Caco-2 (cell line): ENCODE data around the gene SYPL1. TPM values are rescaled to one million over a fixed set of nuclear protein-coding genes. Genes with fewer than 3 reads are reported as not detected.
"Not testable (repeated sequence)": the region's sequence is repeated elsewhere in the genome, so short reads cannot be mapped to it uniquely, and the experiment has no call there.

ENCODE experiments used
- BruUV-seq: library from RNA; stranded (reverse); fragments of 400-500 nt; replicated peaks from 2 replicates; lab custom pipeline; 2021; lab: Mats Ljungman, UMichigan
- CTCF ChIA-PET: fragments of 300-600 bp; sonication (Branson Sonifier 250); formaldehyde crosslinking; loops from one replicate; lab custom pipeline; 2022; ENCODE audit warnings: antibody characterized with exemption; lab: Charles Lee
- POLR2A ChIA-PET: fragments of 300-600 bp; sonication (Branson Sonifier 250); formaldehyde crosslinking; loops from one replicate; lab custom pipeline; 2022; ENCODE audit warnings: antibody characterized with exemption; lab: Charles Lee
- DNase-seq, 2 experiments: peaks; one replicate each; pipeline versions ENCODE4 v3.0.0 to v3.0.0-alpha.2; 2020 to 2022
- H3K27me3 ChIP-seq: replicated peaks from 2 replicates; pipeline ENCODE4 v1.6.0; 2011; ENCODE audit warnings: low read length; ENCODE audit not compliant: control insufficient read depth, insufficient read depth
- H3K36me3 ChIP-seq: 2 replicates; pipeline ENCODE4 v1.5.1; 2011; ENCODE audit warnings: low read length; ENCODE audit not compliant: control insufficient read depth, insufficient read depth
- H3K4me1 ChIP-seq: fragments of 250-450 bp; sonication (Bioruptor Pico); 2 replicates; pipeline ENCODE4 v1.5.1; 2020; ENCODE audit warnings: mild to moderate bottlenecking
- H3K4me3 ChIP-seq: 2 replicates; pipeline ENCODE4 v1.5.1; 2011; ENCODE audit warnings: low read depth, mild to moderate bottlenecking, control low read depth, low read length
- H3K9me3 ChIP-seq: fragments of 250-450 bp; sonication (Bioruptor Pico); 2 replicates; pipeline ENCODE4 v1.5.1; 2020; ENCODE audit warnings: mild to moderate bottlenecking, moderate library complexity
- H3K27ac Mint-ChIP-seq: one replicate; pipeline ENCODE4 v1.8.0; 2022; ENCODE audit warnings: mixed read lengths; ENCODE audit not compliant: unreplicated experiment
- H3K27me3 Mint-ChIP-seq: one replicate; pipeline ENCODE4 v1.8.0; 2022; ENCODE audit warnings: mixed read lengths; ENCODE audit not compliant: insufficient read depth, unreplicated experiment
- H3K36me3 Mint-ChIP-seq: one replicate; pipeline ENCODE4 v1.8.0; 2022; ENCODE audit warnings: mild to moderate bottlenecking, mixed read lengths; ENCODE audit not compliant: insufficient read depth, unreplicated experiment
- H3K4me1 Mint-ChIP-seq: one replicate; pipeline ENCODE4 v1.8.0; 2022; ENCODE audit warnings: low read depth, mixed read lengths; ENCODE audit not compliant: unreplicated experiment
- H3K4me3 Mint-ChIP-seq: one replicate; pipeline ENCODE4 v1.8.0; 2022; ENCODE audit warnings: mild to moderate bottlenecking, moderate library complexity, mixed read lengths; ENCODE audit not compliant: unreplicated experiment
- H3K9me3 Mint-ChIP-seq: one replicate; pipeline ENCODE4 v1.8.0; 2022; ENCODE audit warnings: mixed read lengths; ENCODE audit not compliant: unreplicated experiment
- CTCF ChIP-seq, 2 experiments: fragments of 200-600 bp in 1 of 2; IDR thresholded peaks; 1 replicate in 1 of 2; 2 replicates in 1 of 2; pipeline versions ENCODE4 v1.5.1 to v1.8.0; 2011 to 2022; ENCODE audit warnings: antibody characterized with exemption in 1 of 2, control low read depth in 1 of 2, inconsistent platforms in 1 of 2, low read depth in 1 of 2, low read length in 1 of 2, mild to moderate bottlenecking in 1 of 2, moderate library complexity in 1 of 2; ENCODE audit not compliant: insufficient read depth in 1 of 2, severe bottlenecking in 1 of 2, unreplicated experiment in 1 of 2
- intact Hi-C: fragments of 100-400 bp; cut with micrococcal nuclease; formaldehyde crosslinking; loops from one replicate; pipeline ENCODE4 v1.10.0; 2022; ENCODE audit not compliant: unreplicated experiment
- total RNA-seq: library from RNA; stranded (reverse); gene quantifications from 2 replicates; pipeline ENCODE4 v1.2.3, GENCODE V29; 2022

SYPL1 gene
- total RNA-seq, 1 experiment from 2014 or later = 81.0 TPM

- no peak for TF ChIP-seq CTCF (IDR thresholded peaks at IDR 0.05; ENCODE audit: insufficient read depth in 1 of 2, low read depth in 1 of 2, low read length in 1 of 2, severe bottlenecking in 1 of 2, unreplicated experiment in 1 of 2)
- ChIA-PET POLR2A (no interaction called here), CTCF (interaction anchor here (0.9 kb wide), 1 partner anchor 36 kb away, joined by 3 read pairs; no protein-coding TSS in a partner anchor)
- peaks cover 2% of the 10 kb centered on the region for H3K27me3 Mint-ChIP-seq
- Histone ChIP-seq H3K27me3 (no peaks in the 10 kb centered on the region), H3K4me1 (no peaks in the 10 kb centered on the region), H3K4me3 (no peak overlapping the region), H3K36me3 (no peaks in the 10 kb centered on the region), H3K9me3 (no peaks in the 10 kb centered on the region)
- DNase-seq = no peak
- H3K27ac Mint-ChIP-seq = no peak overlapping the region
- H3K9me3 Mint-ChIP-seq = no peaks in the 10 kb centered on the region
- BruUV-seq = no TSS peak
- peaks cover 5% of the 10 kb centered on the region for H3K36me3 Mint-ChIP-seq
- no peak overlapping the region for H3K4me3 Mint-ChIP-seq
- H3K4me1 Mint-ChIP-seq = no peaks in the 10 kb centered on the region
- intact Hi-C loops = no loop called here
These were observed 27.4 kb upstream of the SYPL1 start for GRCh38 chr7:106139265-106140251.

- no peak for DNase-seq
- Histone ChIP-seq H3K4me1 (no peaks in the 10 kb centered on the region), H3K27me3 (no peaks in the 10 kb centered on the region), H3K9me3 (no peaks in the 10 kb centered on the region), H3K4me3 (no peak overlapping the region), H3K36me3 (no peaks in the 10 kb centered on the region)
- ChIA-PET POLR2A (no interaction called here), CTCF (interaction anchor here (0.9 kb wide), 1 partner anchor 35 kb away, joined by 3 read pairs; no protein-coding TSS in a partner anchor)
- H3K4me3 Mint-ChIP-seq = no peak overlapping the region
- H3K36me3 Mint-ChIP-seq = peaks cover 5% of the 10 kb centered on the region
- no peaks in the 10 kb centered on the region for H3K4me1 Mint-ChIP-seq
- TF ChIP-seq CTCF (IDR thresholded peaks at IDR 0.05; ENCODE audit: insufficient read depth in 1 of 2, low read depth in 1 of 2, low read length in 1 of 2, severe bottlenecking in 1 of 2, unreplicated experiment in 1 of 2) = no peak
- H3K9me3 Mint-ChIP-seq = no peaks in the 10 kb centered on the region
- intact Hi-C loops = no loop called here
- BruUV-seq = no TSS peak
- peaks cover 2% of the 10 kb centered on the region for H3K27me3 Mint-ChIP-seq
- no peak overlapping the region for H3K27ac Mint-ChIP-seq
These were observed 26.7 kb upstream of the SYPL1 start for GRCh38 chr7:106138776-106139175.

GRCh38 chr7:106138181-106138580 is 26.1 kb upstream of the SYPL1 start:
- H3K4me1 ChIP-seq, H3K9me3 Mint-ChIP-seq, H3K4me3 Mint-ChIP-seq, H3K27ac Mint-ChIP-seq, H3K27me3 ChIP-seq, DNase-seq, H3K9me3 ChIP-seq, BruUV-seq, H3K4me3 ChIP-seq, H3K36me3 ChIP-seq, POLR2A ChIA-PET, intact Hi-C loops, H3K27me3 Mint-ChIP-seq, H3K4me1 Mint-ChIP-seq, H3K36me3 Mint-ChIP-seq, CTCF ChIA-PET: not testable (repeated sequence)
